GM12878 (cell line): ENCODE measurements around the gene TTL. TPM values are rescaled to one million over a fixed set of nuclear protein-coding genes. Genes with fewer than 3 reads are reported as not detected.
"Not testable (repeated sequence)": the region's sequence is repeated elsewhere in the genome, so short reads cannot be mapped to it uniquely, and the experiment has no call there.

Experiments used
- ATAC-seq: fragments of 200-7000 bp; cut with Tn5 transposase; 3 replicates; pipeline ENCODE4 v1.9.1; 2020; ENCODE audit warnings: mild to moderate bottlenecking, moderate library complexity
- BruUV-seq: library from RNA; stranded (reverse); fragments of 400-500 nt; replicated peaks from 2 replicates; lab custom pipeline; 2021; lab: Mats Ljungman, UMichigan
- CTCF ChIA-PET: fragments of 300-600 bp; sonication (Branson Sonifier 250); formaldehyde crosslinking; extraction: SDS; loops from one replicate; lab custom pipeline; 2021; ENCODE audit warnings: inconsistent platforms; lab: Yijun Ruan, JAX
- POLR2A ChIA-PET: fragments of 350-600 bp; formaldehyde crosslinking; extraction: SDS; loops from one replicate; lab custom pipeline; 2021; ENCODE audit warnings: inconsistent platforms; lab: Charles Lee
- RAD21 ChIA-PET: fragments of 300-600 bp; sonication (Branson Sonifier 250); formaldehyde crosslinking; loops from one replicate; lab custom pipeline; 2023; ENCODE audit warnings: antibody characterized with exemption; ENCODE audit not compliant: unreplicated experiment; lab: Charles Lee
- SMC1A ChIA-PET: fragments of 300-600 bp; sonication (Branson Sonifier 250); formaldehyde crosslinking; loops from one replicate; lab custom pipeline; 2023; ENCODE audit not compliant: unreplicated experiment, uncharacterized antibody; lab: Charles Lee
- DNase-seq: peaks from one replicate; pipeline ENCODE4 v3.0.0-alpha.2; 2011; ENCODE audit warnings: low read depth, low spot score
- FAIRE-seq: peaks from 3 replicates; lab custom pipeline; 2011; peaks lifted over from hg19 to GRCh38; lab: Jason Lieb, UNC
- H2AFZ ChIP-seq: 2 replicates; pipeline ENCODE4 v1.6.0; 2011; ENCODE audit warnings: low read depth, low read length, control low read depth; ENCODE audit not compliant: control insufficient read depth
- H3K27ac ChIP-seq: 2 replicates; pipeline ENCODE4 v1.5.1; 2011; ENCODE audit warnings: control low read depth; ENCODE audit not compliant: control insufficient read depth, insufficient read depth
- H3K27me3 ChIP-seq, 2 experiments: replicated peaks in 1 of 2; 2 replicates each; pipeline versions ENCODE4 v1.6.0 to v1.6.1; 2011; ENCODE audit warnings: low read length in 1 of 2; ENCODE audit not compliant: control insufficient read depth in 2 of 2, insufficient read depth in 2 of 2
- H3K36me3 ChIP-seq, 2 experiments: 2 replicates each; pipeline ENCODE4 v1.5.1; 2011; ENCODE audit warnings: low read length in 1 of 2; ENCODE audit not compliant: control insufficient read depth in 2 of 2, insufficient read depth in 2 of 2
- H3K4me1 ChIP-seq: 2 replicates; pipeline ENCODE4 v1.6.1; 2011; ENCODE audit warnings: mild to moderate bottlenecking, low read length, moderate library complexity, mixed read lengths; ENCODE audit not compliant: control insufficient read depth, insufficient read depth
- H3K4me2 ChIP-seq: 2 replicates; pipeline ENCODE4 v1.6.0; 2011; ENCODE audit warnings: control low read depth; ENCODE audit not compliant: control insufficient read depth, insufficient read depth
- H3K4me3 ChIP-seq: fragments of 200-600 bp; sonication (generic); 2 replicates; pipeline ENCODE4 v1.5.1; 2016
- H3K79me2 ChIP-seq: 2 replicates; pipeline ENCODE4 v1.6.0; 2011; ENCODE audit warnings: low read length; ENCODE audit not compliant: control insufficient read depth, insufficient read depth
- H3K9ac ChIP-seq: 2 replicates; pipeline ENCODE4 v1.8.0; 2011; ENCODE audit warnings: low read length, control low read depth, mixed read lengths; ENCODE audit not compliant: control insufficient read depth, insufficient read depth
- H3K9me3 ChIP-seq: replicated peaks from 3 replicates; pipeline ENCODE4 v1.5.1; 2011; ENCODE audit warnings: mild to moderate bottlenecking, low read length; ENCODE audit not compliant: control insufficient read depth, insufficient read depth
- H4K20me1 ChIP-seq: 2 replicates; pipeline ENCODE4 v1.6.0; 2011; ENCODE audit not compliant: control insufficient read depth, insufficient read depth
- CTCF ChIP-seq, 3 experiments: IDR thresholded peaks in 2 of 3; conservative IDR thresholded peaks in 1 of 3; 2 replicates each; pipeline ENCODE4 v1.5.1; 2011; ENCODE audit warnings: low read depth in 3 of 3, low read length in 3 of 3, mild to moderate bottlenecking in 3 of 3, control low read depth in 2 of 3, moderate library complexity in 2 of 3, inconsistent platforms in 1 of 3, mixed read lengths in 1 of 3; ENCODE audit not compliant: control insufficient read depth in 2 of 3, insufficient read depth in 1 of 3; ENCODE audit errors: extremely low read depth in 1 of 3
- IKZF1 ChIP-seq: fragments of 450-650 bp; conservative IDR thresholded peaks from 2 replicates; pipeline ENCODE4 v1.6.1; 2017; ENCODE audit warnings: antibody characterized with exemption, mild to moderate bottlenecking
- NR2C1 ChIP-seq: fragments of 450-650 bp; IDR thresholded peaks from 2 replicates; pipeline ENCODE4 v1.6.1; 2017; ENCODE audit warnings: antibody characterized with exemption, mild to moderate bottlenecking, moderate library complexity
- NR2F1 ChIP-seq: fragments of 450-650 bp; conservative IDR thresholded peaks from 2 replicates; pipeline ENCODE4 v1.6.1; 2017; ENCODE audit warnings: mild to moderate bottlenecking
- PKNOX1 ChIP-seq: fragments of 450-650 bp; IDR thresholded peaks from 2 replicates; pipeline ENCODE4 v1.6.1; 2016; ENCODE audit warnings: mild to moderate bottlenecking
- POLR2A ChIP-seq: IDR thresholded peaks from 2 replicates; pipeline ENCODE4 v1.6.1; 2011; ENCODE audit warnings: low read depth, mild to moderate bottlenecking, low read length
- RAD21 ChIP-seq: IDR thresholded peaks from 2 replicates; pipeline ENCODE4 v1.6.1; 2011; ENCODE audit warnings: mild to moderate bottlenecking, low read depth, low read length, moderate library complexity; ENCODE audit not compliant: insufficient read depth
- RUNX3 ChIP-seq: IDR thresholded peaks from 2 replicates; pipeline ENCODE4 v1.6.1; 2012; ENCODE audit warnings: low read length, inconsistent platforms
- SMC3 ChIP-seq: IDR thresholded peaks from 2 replicates; pipeline ENCODE4 v1.6.1; 2011; ENCODE audit warnings: low read length, improper control_type of control experiment, borderline replicate concordance
- TCF12 ChIP-seq: IDR thresholded peaks from 2 replicates; pipeline ENCODE4 v1.6.1; 2011; ENCODE audit warnings: low read depth, mild to moderate bottlenecking, low read length
- ZNF384 ChIP-seq: IDR thresholded peaks from 2 replicates; pipeline ENCODE4 v1.6.1; 2012; ENCODE audit warnings: low read depth, mild to moderate bottlenecking, low read length, improper control_type of control experiment, borderline replicate concordance
- WGBS: methylation state at CpG from one replicate; pipeline ENCODE4 v1.1.6; 2016; ENCODE audit warnings: low lambda C conversion rate; ENCODE audit not compliant: insufficient replicate concordance, insufficient coverage; ENCODE audit errors: missing lambda C conversion rate; 5-methylcytosine and 5-hydroxymethylcytosine counted together
- in situ Hi-C: fragments of 300-500 bp; cut with MboI; formaldehyde crosslinking; loops from 9 replicates; pipeline ENCODE4 v1.14.3; 2018; ENCODE audit warnings: mixed read lengths
- intact Hi-C: fragments of 100-400 bp; cut with micrococcal nuclease; formaldehyde crosslinking; loops from one replicate; pipeline ENCODE4 v1.14.2; 2022; ENCODE audit not compliant: unreplicated experiment
- polyA plus RNA-seq, 11 experiments: library from polyadenylated mRNA; depleted of rRNA in 4 of 11; unstranded in 6 of 11; stranded (reverse) in 5 of 11; fragments of >200 nt; fragmentation: Nextera tagmentation in 4 of 11; fragmentation: Illumina TruSeq in 1 of 11; extraction: Ambion mirVana in 4 of 11; extraction: Trizol in 1 of 11; gene quantifications; 1 replicate in 1 of 11; 2 replicates in 10 of 11; pipeline versions ENCODE4 v1.2.1 to v1.2.3, GENCODE V29; 2011 to 2016; ENCODE audit warnings: inconsistent platforms in 2 of 11, missing spikeins in 2 of 11, low read depth in 1 of 11
- total RNA-seq, 4 experiments: library from RNA; depleted of rRNA in 3 of 4; stranded (reverse); fragments of >200 nt in 3 of 4; fragmentation: Illumina TruSeq in 1 of 4; extraction: Trizol in 1 of 4; gene quantifications; 2 replicates each; pipeline versions ENCODE4 v1.2.1 to v1.2.3, GENCODE V29; 2013 to 2021

The TTL gene
- total and polyA plus RNA-seq, 10 of the 15 experiments (the other 5 are each of a cell fraction or from before 2014, with no cell fraction given) = 3.9 to 27.1 (median 16.1) TPM

GRCh38 chr2:112432735-112433479 is 49.0 kb upstream of the TTL start:
- DNase-seq, H3K79me2 ChIP-seq, H3K27me3 ChIP-seq, H3K36me3 ChIP-seq, H3K4me1 ChIP-seq, FAIRE-seq, BruUV-seq, H3K27ac ChIP-seq, H4K20me1 ChIP-seq, in situ Hi-C loops, H3K4me2 ChIP-seq, H3K9ac ChIP-seq, H3K9me3 ChIP-seq: not testable (repeated sequence)
- 4% methylated on average over 46 of the region's 98 CpGs for WGBS
- intact Hi-C loops = loop anchor here (5.0 to 10.0 kb wide), 3 partner anchors 156 to 548 kb away; partner anchors contain the start of genes ANAPC1, ZC3H6 and ZC3H8
- Histone ChIP-seq H3K4me3 (peak overlapping the region; percentile 64; the same call in 1 of the 2 replicates), H2AFZ (peak overlapping the region; percentile 23; the same call in 1 of the 2 replicates)
- TF ChIP-seq POLR2A = peak; percentile 49; the same call in 1 of the 2 replicates
- TF ChIP-seq NR2C1 = peak; percentile 46; the same call in 1 of the 2 replicates
- 0 out of 2 replicates have a peak, but pooled peaks have one; percentile 33 for TF ChIP-seq IKZF1
- TF ChIP-seq NR2F1 = peak; percentile 75
- ATAC-seq = peak; percentile 72; the same call in 2 of the 3 replicates
- ChIA-PET CTCF (interaction anchor here (0.9 to 1.6 kb wide), 4 partner anchors 173 to 546 kb away, joined by 3 to 8 read pairs (median 6); no protein-coding TSS in a partner anchor), POLR2A (interaction anchor here (0.6 kb wide), 2 partner anchors 301 to 354 kb away, joined by 4 to 5 read pairs; no protein-coding TSS in a partner anchor), SMC1A (interaction anchor here (1.0 kb wide), 1 partner anchor 173 kb away, joined by 4 read pairs; no protein-coding TSS in a partner anchor), RAD21 (interaction anchor here (0.6 to 1.0 kb wide), 6 partner anchors 173 to 533 kb away, joined by 3 to 10 read pairs (median 3); partner anchors contain the start of gene ZC3H8)

- WGBS = under 1% methylated on average over 17 of the region's 26 CpGs
- H3K9me3 ChIP-seq, BruUV-seq, in situ Hi-C loops, H3K4me1 ChIP-seq, H3K9ac ChIP-seq, H3K79me2 ChIP-seq, H4K20me1 ChIP-seq, H3K4me2 ChIP-seq, H3K36me3 ChIP-seq, H3K27me3 ChIP-seq, H3K27ac ChIP-seq, FAIRE-seq: not testable (repeated sequence)
- ChIA-PET POLR2A (interaction anchor here (0.6 kb wide), 2 partner anchors 300 to 355 kb away, joined by 4 to 5 read pairs; no protein-coding TSS in a partner anchor), SMC1A (interaction anchor here (1.0 kb wide), 1 partner anchor 174 kb away, joined by 4 read pairs; no protein-coding TSS in a partner anchor), RAD21 (interaction anchor here (0.6 to 1.0 kb wide), 6 partner anchors 174 to 534 kb away, joined by 3 to 10 read pairs (median 3); partner anchors contain the start of gene ZC3H8), CTCF (interaction anchor here (1.5 to 1.6 kb wide), 3 partner anchors 173 to 546 kb away, joined by 4 to 8 read pairs (median 7); no protein-coding TSS in a partner anchor)
- H3K4me3 ChIP-seq = peak within 1 kb of the TSS; percentile 64; the same call in 1 of the 2 replicates
- TF ChIP-seq RAD21 (peak; percentile 76), PKNOX1 (peak; percentile 12; the same call in 1 of the 2 replicates), SMC3 (peak; percentile 46; the same call in 1 of the 2 replicates), POLR2A (0 out of 2 replicates have a peak, but pooled peaks have one; percentile 44), CTCF (IDR thresholded peaks at IDR 0.05 in 2 of 3, conservative IDR thresholded peaks at IDR 0.05 in 1 of 3; ENCODE audit: control insufficient read depth in 2 of 3, extremely low read depth in 1 of 3, insufficient read depth in 1 of 3, low read depth in 3 of 3, low read length in 3 of 3) (peak; percentile 30 to 55 (median 50); a peak in 5 of 6 replicates), TCF12 (0 out of 2 replicates have a peak, but pooled peaks have one; percentile 7), RUNX3 (0 out of 2 replicates have a peak, but pooled peaks have one; percentile 16), ZNF384 (peak; percentile 78)
- intact Hi-C loops = loop anchor here (5.0 to 10.0 kb wide), 3 partner anchors 156 to 549 kb away; partner anchors contain the start of genes ANAPC1, ZC3H6 and ZC3H8
- DNase-seq (peak; percentile 48), ATAC-seq (peak; percentile 98)
- H2AFZ ChIP-seq = peak within 1 kb of the TSS; percentile 23; the same call in 1 of the 2 replicates
Measured at GRCh38 chr2:112433480-112433879, 48.5 kb upstream of the TTL start, which contains the start of gene RGPD8. Gene RGPD8 (minus strand): TSS chr2:112433645. CDS start chr2:112433453, 192 bp downstream.
